SK-N-SH (cell line): Measurements from ENCODE around the gene TFEB. TPM values are rescaled to one million over a fixed set of nuclear protein-coding genes. Genes with fewer than 3 reads are reported as not detected.

ENCODE experiments used
- CTCF ChIA-PET: fragments of 300-600, 350-600 bp; formaldehyde crosslinking; extraction: SDS; loops from one replicate; lab custom pipeline; 2021; lab: Yijun Ruan, JAX
- POLR2A ChIA-PET: fragments of 350-600 bp; sonication (Branson Sonifier 250); formaldehyde crosslinking; extraction: SDS; loops from one replicate; lab custom pipeline; 2020; ENCODE audit warnings: antibody characterized with exemption, inconsistent platforms; lab: Yijun Ruan, JAX
- DNase-seq: peaks from one replicate; pipeline ENCODE4 v3.0.0; 2012
- H2AFZ ChIP-seq: fragments of 200-600 bp; sonication (generic); 2 replicates; pipeline ENCODE4 v1.8.1; 2016; ENCODE audit warnings: antibody characterized with exemption, mild to moderate bottlenecking, low read depth
- H3F3A ChIP-seq: fragments of 200-600 bp; sonication (generic); replicated peaks from 2 replicates; pipeline ENCODE3; 2016; ENCODE audit warnings: antibody characterized with exemption, mild to moderate bottlenecking; ENCODE audit not compliant: insufficient read depth
- H3K27ac ChIP-seq, 2 experiments: fragments of 200-500 bp in 1 of 2; fragments of 200-600 bp in 1 of 2; sonication (Bioruptor generic) in 1 of 2; sonication (generic), shearing (Covaris generic) in 1 of 2; 2 replicates each; pipeline versions ENCODE4 v1.5.1 to v1.6.1; 2014 to 2016; ENCODE audit warnings: low read depth in 2 of 2, inconsistent platforms in 1 of 2, low read length in 1 of 2, mild to moderate bottlenecking in 1 of 2, mixed read lengths in 1 of 2
- H3K27me3 ChIP-seq: fragments of 200-600 bp; sonication (generic), shearing (Covaris generic); 2 replicates; pipeline ENCODE4 v1.6.1; 2016; ENCODE audit warnings: mixed run types; ENCODE audit not compliant: insufficient read depth
- H3K36me3 ChIP-seq, 2 experiments: fragments of 200-500 bp in 1 of 2; fragments of 200-600 bp in 1 of 2; sonication (Bioruptor generic) in 1 of 2; sonication (generic) in 1 of 2; replicated peaks in 1 of 2; 2 replicates each; pipeline versions ENCODE3 to v1.5.1; 2014 to 2016; ENCODE audit warnings: low read length in 1 of 2, mild to moderate bottlenecking in 1 of 2; ENCODE audit not compliant: insufficient read depth in 2 of 2, control insufficient read depth in 1 of 2
- H3K4me1 ChIP-seq, 2 experiments: fragments of 200-500 bp in 1 of 2; fragments of 200-600 bp in 1 of 2; sonication (Bioruptor generic) in 1 of 2; sonication (generic), shearing (Covaris generic) in 1 of 2; 2 replicates each; pipeline versions ENCODE4 v1.5.1 to v1.6.1; 2014 to 2016; ENCODE audit warnings: low read depth in 1 of 2, low read length in 1 of 2, mixed run types in 1 of 2; ENCODE audit not compliant: insufficient read depth in 2 of 2, control insufficient read depth in 1 of 2
- H3K4me2 ChIP-seq: fragments of 200-600 bp; sonication (generic), shearing (Covaris generic); 2 replicates; pipeline ENCODE4 v1.6.1; 2017; ENCODE audit warnings: mixed run types
- H3K4me3 ChIP-seq, 2 experiments: fragments of 200-500 bp in 1 of 2; fragments of 200-600 bp in 1 of 2; sonication (Bioruptor generic) in 1 of 2; sonication (generic), shearing (Covaris generic) in 1 of 2; 2 replicates each; pipeline versions ENCODE4 v1.5.1 to v1.8.1; 2014 to 2016; ENCODE audit warnings: low read depth in 2 of 2, inconsistent platforms in 1 of 2, low read length in 1 of 2, mild to moderate bottlenecking in 1 of 2, mixed read lengths in 1 of 2, moderate library complexity in 1 of 2
- H3K79me2 ChIP-seq: fragments of 200-600 bp; sonication (generic); 2 replicates; pipeline ENCODE4 v1.8.1; 2017; ENCODE audit warnings: mild to moderate bottlenecking; ENCODE audit not compliant: insufficient read depth
- H3K9ac ChIP-seq: fragments of 200-600 bp; sonication (generic); 2 replicates; pipeline ENCODE4 v1.6.1; 2017; ENCODE audit warnings: mixed run types
- H3K9me2 ChIP-seq: fragments of 200-600 bp; sonication (generic); 2 replicates; pipeline ENCODE4 v1.6.1; 2017; ENCODE audit warnings: mixed run types
- H3K9me3 ChIP-seq: fragments of 200-600 bp; sonication (generic); 2 replicates; pipeline ENCODE4 v1.6.1; 2017; ENCODE audit warnings: mixed run types, mild to moderate bottlenecking, moderate library complexity
- H4K20me1 ChIP-seq: fragments of 200-600 bp; sonication (generic); 2 replicates; pipeline ENCODE4 v1.6.1; 2017; ENCODE audit warnings: mild to moderate bottlenecking, mixed run types; ENCODE audit not compliant: insufficient read depth
- CHD2 ChIP-seq: fragments of 150-350 bp; IDR thresholded peaks from 2 replicates; pipeline ENCODE4 v1.6.1; 2018; ENCODE audit warnings: low read length; ENCODE audit not compliant: partially characterized antibody
- EP300 ChIP-seq, 2 experiments: IDR thresholded peaks; 2 replicates each; pipeline versions ENCODE4 v1.4.0 to v1.6.1; 2012; ENCODE audit warnings: borderline replicate concordance in 1 of 2, low read depth in 1 of 2, low read length in 1 of 2
- GABPA ChIP-seq: IDR thresholded peaks from 2 replicates; pipeline ENCODE4 v1.4.0; 2012; ENCODE audit warnings: low read depth, mild to moderate bottlenecking
- MEF2A ChIP-seq: IDR thresholded peaks from 2 replicates; pipeline ENCODE4 v1.4.0; 2012; ENCODE audit warnings: low read depth, borderline replicate concordance
- MXI1 ChIP-seq: IDR thresholded peaks from 2 replicates; pipeline ENCODE4 v1.6.1; 2012; ENCODE audit warnings: mild to moderate bottlenecking, low read depth, low read length, improper control_type of control experiment
- NFIC ChIP-seq: IDR thresholded peaks from 2 replicates; pipeline ENCODE4 v1.4.0; 2012; ENCODE audit warnings: borderline replicate concordance
- POLR2AphosphoS5 ChIP-seq: IDR thresholded peaks from 2 replicates; pipeline ENCODE4 v1.6.1; 2012; ENCODE audit warnings: low read depth, low read length
- RAD21 ChIP-seq: IDR thresholded peaks from 2 replicates; pipeline ENCODE4 v1.6.1; 2012; ENCODE audit warnings: mild to moderate bottlenecking, low read length
- RFX5 ChIP-seq: IDR thresholded peaks from 2 replicates; pipeline ENCODE4 v1.6.1; 2012; ENCODE audit warnings: mild to moderate bottlenecking, improper control_type of control experiment, low read length
- SIN3A ChIP-seq: IDR thresholded peaks from 2 replicates; pipeline ENCODE4 v1.6.1; 2012; ENCODE audit warnings: low read depth, mild to moderate bottlenecking, low read length, moderate library complexity, borderline replicate concordance
- SMC3 ChIP-seq: IDR thresholded peaks from 2 replicates; pipeline ENCODE4 v1.6.1; 2012; ENCODE audit warnings: low read depth, low read length, improper control_type of control experiment
- TCF12 ChIP-seq: IDR thresholded peaks from 2 replicates; pipeline ENCODE4 v1.4.0; 2012
- TEAD4 ChIP-seq: IDR thresholded peaks from 2 replicates; pipeline ENCODE4 v1.4.0; 2012; ENCODE audit warnings: mild to moderate bottlenecking, borderline replicate concordance; ENCODE audit not compliant: insufficient read depth
- ZBTB33 ChIP-seq: IDR thresholded peaks from 2 replicates; pipeline ENCODE4 v1.4.0; 2012; ENCODE audit warnings: low read depth, borderline replicate concordance
- WGBS: methylation state at CpG from one replicate; pipeline ENCODE4 v1.1.6; 2017; ENCODE audit warnings: low lambda C conversion rate; 5-methylcytosine and 5-hydroxymethylcytosine counted together
- polyA plus RNA-seq, 3 experiments: library from polyadenylated mRNA; depleted of rRNA; stranded (reverse); fragments of >200 nt; gene quantifications; 2 replicates each; pipeline ENCODE4 v1.2.3, GENCODE V29; 2012
- TF ChIP-seq, protein P1 (sequence below): fragments of 200-600 bp; sonication (generic); IDR thresholded peaks from 2 replicates; pipeline ENCODE4 v1.6.1; 2017; ENCODE audit warnings: antibody characterized with exemption, mild to moderate bottlenecking, moderate library complexity
- TF ChIP-seq, protein P2 (sequence below): IDR thresholded peaks from 2 replicates; pipeline ENCODE4 v1.6.1; 2012; ENCODE audit warnings: mild to moderate bottlenecking, low read depth, low read length, moderate library complexity
- TF ChIP-seq, protein P3 (sequence below): IDR thresholded peaks from 2 replicates; pipeline ENCODE4; 2012
- TF ChIP-seq, protein P4 (sequence below): IDR thresholded peaks from 2 replicates; pipeline ENCODE4 v1.4.0; 2012; ENCODE audit warnings: low read depth

The TFEB gene
- polyA plus RNA-seq, 1 of the 3 experiments (the other 2 are of a cell fraction): 6.2 TPM

GRCh38 chr6:41757931-41758640, 22.7 kb upstream of the TFEB start:
- Histone ChIP-seq H4K20me1 (no peaks in the 10 kb centered on the region), H3K27me3 (no peaks in the 10 kb centered on the region), H3K9me3 (no peaks in the 10 kb centered on the region), H3K9me2 (no peaks in the 10 kb centered on the region), H3K36me3 (no peaks in the 10 kb centered on the region), H3K4me1 (peaks cover 0 to 6% of the 10 kb centered on the region in 2 experiments; a peak in 1 of 4 replicates), H3K4me3 (no peak overlapping the region), H3K79me2 (no peaks in the 10 kb centered on the region), H2AFZ (no peak overlapping the region), H3K9ac (no peak overlapping the region), H3K27ac (no peak overlapping the region), H3F3A (no peaks in the 10 kb centered on the region), H3K4me2 (no peak overlapping the region)
- WGBS: 71% methylated on average over 6 of the region's 8 CpGs
- CTCF ChIA-PET: interaction anchor here (1.1 to 1.5 kb wide), 2 partner anchors 23 to 391 kb away, joined by 3 to 5 read pairs; partner anchors contain the start of gene TFEB
- TF ChIP-seq MEF2A: no peak
- no peak for TF ChIP-seq GABPA
- POLR2A ChIA-PET: no interaction called here
- DNase-seq: no peak

DNA sequence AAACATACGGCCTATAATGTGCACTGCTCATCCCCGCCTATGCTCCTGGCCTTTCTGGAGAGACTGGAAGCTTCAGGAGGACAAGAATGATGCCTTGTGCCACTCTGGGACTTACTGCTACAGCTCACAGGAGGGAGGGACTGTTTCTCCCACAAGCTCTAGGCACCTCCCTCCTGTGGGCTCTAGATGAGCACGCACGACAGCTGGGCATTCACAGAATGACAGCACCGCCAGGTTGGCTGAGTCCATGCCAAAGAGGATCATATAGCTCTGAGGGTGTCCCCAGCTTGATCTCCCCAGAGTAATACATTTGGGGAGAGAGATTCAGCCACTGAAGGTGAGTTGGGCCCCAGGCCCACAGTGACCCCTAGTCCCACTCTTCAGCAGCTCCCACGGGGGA, 21.9 kb upstream of the TFEB start:
- ChIA-PET POLR2A (no interaction called here), CTCF (interaction anchor here (0.6 to 1.9 kb wide), 3 partner anchors 9 to 390 kb away, joined by 3 to 6 read pairs (median 3); no protein-coding TSS in a partner anchor)
- Histone ChIP-seq H3K4me1 (peaks cover 0 to 6% of the 10 kb centered on the region in 2 experiments; a peak in 1 of 4 replicates), H3K36me3 (no peaks in the 10 kb centered on the region), H4K20me1 (no peaks in the 10 kb centered on the region), H3K9ac (no peak overlapping the region), H3K27ac (no peak overlapping the region), H3K9me2 (no peaks in the 10 kb centered on the region), H3K4me2 (no peak overlapping the region), H3K79me2 (no peaks in the 10 kb centered on the region), H2AFZ (no peak overlapping the region), H3K4me3 (no peak overlapping the region), H3F3A (no peaks in the 10 kb centered on the region), H3K27me3 (no peaks in the 10 kb centered on the region), H3K9me3 (no peaks in the 10 kb centered on the region)
- DNase-seq: no peak
- WGBS: 100% methylated on average over 4 of the region's 6 CpGs
- TF ChIP-seq, protein P1, sequence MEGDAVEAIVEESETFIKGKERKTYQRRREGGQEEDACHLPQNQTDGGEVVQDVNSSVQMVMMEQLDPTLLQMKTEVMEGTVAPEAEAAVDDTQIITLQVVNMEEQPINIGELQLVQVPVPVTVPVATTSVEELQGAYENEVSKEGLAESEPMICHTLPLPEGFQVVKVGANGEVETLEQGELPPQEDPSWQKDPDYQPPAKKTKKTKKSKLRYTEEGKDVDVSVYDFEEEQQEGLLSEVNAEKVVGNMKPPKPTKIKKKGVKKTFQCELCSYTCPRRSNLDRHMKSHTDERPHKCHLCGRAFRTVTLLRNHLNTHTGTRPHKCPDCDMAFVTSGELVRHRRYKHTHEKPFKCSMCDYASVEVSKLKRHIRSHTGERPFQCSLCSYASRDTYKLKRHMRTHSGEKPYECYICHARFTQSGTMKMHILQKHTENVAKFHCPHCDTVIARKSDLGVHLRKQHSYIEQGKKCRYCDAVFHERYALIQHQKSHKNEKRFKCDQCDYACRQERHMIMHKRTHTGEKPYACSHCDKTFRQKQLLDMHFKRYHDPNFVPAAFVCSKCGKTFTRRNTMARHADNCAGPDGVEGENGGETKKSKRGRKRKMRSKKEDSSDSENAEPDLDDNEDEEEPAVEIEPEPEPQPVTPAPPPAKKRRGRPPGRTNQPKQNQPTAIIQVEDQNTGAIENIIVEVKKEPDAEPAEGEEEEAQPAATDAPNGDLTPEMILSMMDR: no peak
- TF ChIP-seq GABPA (no peak), EP300 (IDR thresholded peaks at IDR 0.05; ENCODE audit: borderline replicate concordance in 1 of 2, low read depth in 1 of 2, low read length in 1 of 2) (no peak), SMC3 (no peak), POLR2AphosphoS5 (no peak), RFX5 (no peak), SIN3A (no peak), NFIC (no peak), RAD21 (no peak), TEAD4 (no peak), CHD2 (no peak), TCF12 (no peak), MXI1 (no peak), ZBTB33 (no peak)
- TF ChIP-seq, protein P2, sequence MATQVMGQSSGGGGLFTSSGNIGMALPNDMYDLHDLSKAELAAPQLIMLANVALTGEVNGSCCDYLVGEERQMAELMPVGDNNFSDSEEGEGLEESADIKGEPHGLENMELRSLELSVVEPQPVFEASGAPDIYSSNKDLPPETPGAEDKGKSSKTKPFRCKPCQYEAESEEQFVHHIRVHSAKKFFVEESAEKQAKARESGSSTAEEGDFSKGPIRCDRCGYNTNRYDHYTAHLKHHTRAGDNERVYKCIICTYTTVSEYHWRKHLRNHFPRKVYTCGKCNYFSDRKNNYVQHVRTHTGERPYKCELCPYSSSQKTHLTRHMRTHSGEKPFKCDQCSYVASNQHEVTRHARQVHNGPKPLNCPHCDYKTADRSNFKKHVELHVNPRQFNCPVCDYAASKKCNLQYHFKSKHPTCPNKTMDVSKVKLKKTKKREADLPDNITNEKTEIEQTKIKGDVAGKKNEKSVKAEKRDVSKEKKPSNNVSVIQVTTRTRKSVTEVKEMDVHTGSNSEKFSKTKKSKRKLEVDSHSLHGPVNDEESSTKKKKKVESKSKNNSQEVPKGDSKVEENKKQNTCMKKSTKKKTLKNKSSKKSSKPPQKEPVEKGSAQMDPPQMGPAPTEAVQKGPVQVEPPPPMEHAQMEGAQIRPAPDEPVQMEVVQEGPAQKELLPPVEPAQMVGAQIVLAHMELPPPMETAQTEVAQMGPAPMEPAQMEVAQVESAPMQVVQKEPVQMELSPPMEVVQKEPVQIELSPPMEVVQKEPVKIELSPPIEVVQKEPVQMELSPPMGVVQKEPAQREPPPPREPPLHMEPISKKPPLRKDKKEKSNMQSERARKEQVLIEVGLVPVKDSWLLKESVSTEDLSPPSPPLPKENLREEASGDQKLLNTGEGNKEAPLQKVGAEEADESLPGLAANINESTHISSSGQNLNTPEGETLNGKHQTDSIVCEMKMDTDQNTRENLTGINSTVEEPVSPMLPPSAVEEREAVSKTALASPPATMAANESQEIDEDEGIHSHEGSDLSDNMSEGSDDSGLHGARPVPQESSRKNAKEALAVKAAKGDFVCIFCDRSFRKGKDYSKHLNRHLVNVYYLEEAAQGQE: no peak
- TF ChIP-seq, protein P3, sequence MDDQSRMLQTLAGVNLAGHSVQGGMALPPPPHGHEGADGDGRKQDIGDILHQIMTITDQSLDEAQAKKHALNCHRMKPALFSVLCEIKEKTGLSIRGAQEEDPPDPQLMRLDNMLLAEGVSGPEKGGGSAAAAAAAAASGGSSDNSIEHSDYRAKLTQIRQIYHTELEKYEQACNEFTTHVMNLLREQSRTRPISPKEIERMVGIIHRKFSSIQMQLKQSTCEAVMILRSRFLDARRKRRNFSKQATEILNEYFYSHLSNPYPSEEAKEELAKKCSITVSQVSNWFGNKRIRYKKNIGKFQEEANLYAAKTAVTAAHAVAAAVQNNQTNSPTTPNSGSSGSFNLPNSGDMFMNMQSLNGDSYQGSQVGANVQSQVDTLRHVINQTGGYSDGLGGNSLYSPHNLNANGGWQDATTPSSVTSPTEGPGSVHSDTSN: no peak
- TF ChIP-seq, protein P4, sequence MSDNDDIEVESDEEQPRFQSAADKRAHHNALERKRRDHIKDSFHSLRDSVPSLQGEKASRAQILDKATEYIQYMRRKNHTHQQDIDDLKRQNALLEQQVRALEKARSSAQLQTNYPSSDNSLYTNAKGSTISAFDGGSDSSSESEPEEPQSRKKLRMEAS: no peak
